DMS53 treated with DMSO at 0.1 percent for 48 hours (cell line): ENCODE data around the gene GNG7.
"Not testable (repeated sequence)": the region's sequence is repeated elsewhere in the genome, so short reads cannot be mapped to it uniquely, and the experiment has no call there.

Experiments used
- DNase-seq: peaks from one replicate; lab custom pipeline; 2025; ENCODE audit not compliant: unreplicated experiment; lab: John Stamatoyannopoulos, UW

GNG7 gene

DNA sequence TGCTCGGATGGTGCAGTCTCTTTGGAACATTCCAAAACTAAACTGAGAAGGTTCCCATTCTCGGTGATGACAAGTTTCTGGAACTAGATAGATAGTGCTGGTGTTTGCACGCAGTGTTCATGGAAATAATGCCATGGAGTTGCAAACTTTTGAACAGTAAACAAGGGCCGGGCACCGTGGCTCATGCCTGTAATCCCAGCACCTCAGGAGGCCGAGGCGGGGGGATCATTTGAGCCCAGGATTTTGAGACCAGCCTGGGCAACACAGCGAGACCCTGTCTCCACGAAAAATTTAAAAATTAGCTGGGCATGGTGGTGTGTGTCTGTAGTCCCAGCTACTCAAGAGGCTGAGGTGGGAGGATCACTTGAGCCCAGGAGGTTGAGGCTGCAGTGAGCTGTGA lies 95.7 kb downstream of the GNG7 start:
- DNase-seq: not testable (repeated sequence)

DNA sequence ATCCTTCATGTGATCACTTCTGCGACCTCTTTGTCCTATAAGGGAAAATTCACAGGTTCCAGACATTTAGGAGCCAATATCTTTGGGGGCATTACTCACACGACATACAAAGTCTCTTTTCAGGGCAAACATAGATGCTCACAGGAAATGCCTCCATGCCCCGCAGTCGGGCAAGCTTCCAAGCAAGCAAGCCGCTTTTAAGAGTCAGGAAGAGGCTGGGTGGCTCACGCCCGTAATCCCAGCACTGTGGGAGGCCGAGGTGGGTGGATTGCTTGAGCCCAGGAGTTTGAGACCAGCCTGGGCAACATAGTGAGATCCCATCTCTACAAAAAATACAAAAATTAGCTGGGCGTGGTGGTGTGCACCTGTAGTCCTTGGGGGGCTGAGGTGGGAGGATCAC lies 96.6 kb downstream of the GNG7 start:
- DNase-seq: not testable (repeated sequence)

DNA sequence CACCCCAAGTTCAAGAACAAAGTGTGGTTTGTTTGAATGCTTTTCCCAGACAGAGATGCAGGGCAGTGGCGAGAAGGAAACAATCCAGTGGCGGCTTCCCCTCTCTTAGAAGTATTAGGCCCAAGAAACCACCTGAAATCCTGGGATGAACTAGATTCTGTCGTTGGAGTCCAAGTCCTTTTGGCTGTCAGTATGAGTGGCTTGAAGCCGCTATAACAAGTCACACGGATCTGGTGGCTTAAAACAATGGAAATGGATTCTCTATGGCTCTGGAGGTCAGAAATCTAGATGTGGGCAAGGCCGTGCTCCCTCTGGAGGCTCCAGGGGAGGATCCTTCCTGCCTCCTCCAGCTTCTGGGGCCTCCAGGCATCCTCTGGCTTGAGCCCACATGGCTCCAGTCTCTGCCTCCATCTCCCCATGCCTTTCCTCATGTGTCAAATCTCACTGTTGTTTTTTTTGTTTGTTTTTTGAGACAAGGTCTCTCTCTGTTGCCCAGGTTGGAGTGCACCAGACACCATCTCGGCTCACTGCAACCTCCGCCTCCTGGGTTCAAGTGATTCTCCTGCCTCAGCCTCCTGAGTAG lies 97.7 kb downstream of the GNG7 start:
- no peak for DNase-seq

DNA sequence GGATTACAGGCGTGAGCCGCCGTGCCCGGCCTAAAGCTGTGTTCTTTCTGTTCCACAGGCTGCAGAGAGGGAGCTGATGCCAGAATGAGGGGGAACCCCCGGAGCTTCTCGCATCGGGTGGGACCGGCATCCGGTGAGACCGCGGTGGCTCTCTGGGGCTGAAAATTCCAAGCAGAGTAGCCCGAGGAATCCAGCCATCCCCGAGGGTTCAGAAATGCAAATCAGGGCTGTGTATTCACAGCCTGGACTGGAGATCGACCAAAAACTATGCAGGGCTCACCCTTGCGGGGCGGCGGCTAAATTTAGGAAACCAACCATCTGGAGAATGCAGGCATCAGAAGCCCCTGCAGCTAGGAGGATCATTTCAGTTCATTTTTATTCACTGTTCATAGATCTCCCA lies 99.2 kb downstream of the GNG7 start:
- DNase-seq: no peak

- DNase-seq: no peak
Measured at GRCh38 chr19:2602391-2603181, 99.9 kb downstream of the GNG7 start.

GRCh38 chr19:2600914-2601870 lies 101.3 kb downstream of the GNG7 start:
- DNase-seq: no peak

- no peak for DNase-seq
Measured at GRCh38 chr19:2594319-2594718, 108.2 kb downstream of the GNG7 start.

GRCh38 chr19:2592824-2593223 lies 109.7 kb downstream of the GNG7 start:
- DNase-seq: no peak

GRCh38 chr19:2591537-2592291 lies 110.8 kb downstream of the GNG7 start:
- DNase-seq: no peak

DNA sequence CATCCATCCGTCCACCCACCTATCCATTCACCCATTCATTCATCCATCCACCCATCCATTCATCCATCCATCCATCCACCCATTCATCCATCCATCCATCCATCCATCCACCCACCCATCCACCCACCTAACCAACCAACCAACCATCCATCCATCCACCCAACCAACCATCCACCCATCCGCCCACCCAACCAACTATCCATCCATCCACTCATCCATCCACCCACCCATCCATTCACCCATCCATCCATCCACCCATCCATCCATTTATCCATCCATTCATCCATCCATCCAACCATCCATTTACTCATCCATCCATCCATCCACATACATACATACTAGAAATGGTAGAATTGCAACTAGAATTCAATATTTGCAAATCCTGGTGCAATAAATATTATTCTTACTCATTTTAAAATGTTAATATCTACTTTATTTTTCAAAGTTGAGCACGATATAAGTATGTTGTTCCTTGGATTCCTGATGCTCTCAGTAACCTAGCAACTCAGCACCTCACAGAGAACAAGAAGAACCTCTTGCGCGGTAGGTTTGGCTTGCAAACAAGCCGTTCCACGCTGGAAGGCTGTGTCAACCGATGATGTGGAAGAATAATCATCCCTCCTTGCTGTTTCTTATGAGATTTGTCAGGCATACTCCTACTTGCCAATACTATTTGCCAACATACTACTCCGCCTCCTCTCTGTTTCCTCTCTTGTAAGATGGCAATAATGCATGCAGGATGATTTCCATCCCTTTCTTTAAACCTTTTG lies 111.7 kb downstream of the GNG7 start:
- DNase-seq: no peak

- no peak for DNase-seq
Measured at GRCh38 chr19:2589441-2589840, 113.1 kb downstream of the GNG7 start.

DNA sequence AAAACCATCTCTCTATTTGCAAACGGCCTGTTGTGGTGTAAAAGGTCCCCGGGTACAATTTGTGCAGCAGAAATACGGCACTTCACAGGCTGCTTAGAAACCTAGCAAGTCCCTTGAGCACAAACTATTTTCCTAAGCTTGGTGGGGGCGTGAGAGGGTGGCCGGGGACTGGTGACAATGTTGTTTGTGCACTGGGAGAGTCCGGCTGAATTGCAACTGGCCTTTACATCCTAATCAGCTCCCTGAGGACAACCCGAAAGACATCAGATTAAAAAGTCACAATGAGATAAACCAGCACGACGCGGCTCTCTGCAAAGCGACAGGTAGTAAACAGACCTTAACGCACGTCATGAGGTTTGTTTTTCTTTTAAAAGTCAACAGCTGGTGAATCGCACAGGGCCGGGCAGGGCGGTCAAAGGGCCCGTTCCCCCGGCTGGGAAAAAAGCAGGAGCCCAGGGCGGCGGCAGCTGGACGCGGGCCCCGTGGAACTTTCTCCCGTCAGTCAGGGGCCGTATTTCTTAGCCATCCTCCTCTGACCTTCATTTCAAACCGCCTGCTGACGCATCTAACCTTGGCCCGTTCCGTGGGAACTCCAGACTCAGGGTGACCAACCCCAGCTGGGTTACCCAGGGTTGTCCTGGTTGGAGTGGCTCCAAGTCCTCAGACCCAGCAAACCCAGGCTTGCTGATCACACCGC lies 114.3 kb downstream of the GNG7 start:
- no peak for DNase-seq

- DNase-seq: no peak
Measured at GRCh38 chr19:2587001-2587719, 115.3 kb downstream of the GNG7 start.

GRCh38 chr19:2586196-2586595 lies 116.3 kb downstream of the GNG7 start:
- no peak for DNase-seq

DNA sequence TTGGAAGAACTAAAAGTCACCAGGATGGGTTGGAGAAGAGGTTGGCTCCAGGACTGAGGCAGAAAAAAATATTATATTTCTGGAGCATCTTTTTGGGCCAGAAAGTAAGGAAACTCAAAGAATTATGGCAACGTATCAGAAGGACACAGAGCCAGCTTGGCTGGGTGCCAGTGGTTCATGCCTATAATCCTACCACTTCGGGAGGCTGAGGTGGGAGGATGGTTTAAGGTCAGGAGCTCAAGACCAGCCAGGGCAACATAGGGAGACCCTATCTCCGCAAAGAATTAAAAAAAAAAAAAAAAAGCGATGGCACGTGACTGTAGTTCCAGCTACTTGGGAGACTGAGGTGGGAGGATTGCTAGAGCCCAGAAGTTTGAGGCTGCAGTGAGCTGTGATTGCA lies 118.5 kb downstream of the GNG7 start:
- DNase-seq: no peak

DNA sequence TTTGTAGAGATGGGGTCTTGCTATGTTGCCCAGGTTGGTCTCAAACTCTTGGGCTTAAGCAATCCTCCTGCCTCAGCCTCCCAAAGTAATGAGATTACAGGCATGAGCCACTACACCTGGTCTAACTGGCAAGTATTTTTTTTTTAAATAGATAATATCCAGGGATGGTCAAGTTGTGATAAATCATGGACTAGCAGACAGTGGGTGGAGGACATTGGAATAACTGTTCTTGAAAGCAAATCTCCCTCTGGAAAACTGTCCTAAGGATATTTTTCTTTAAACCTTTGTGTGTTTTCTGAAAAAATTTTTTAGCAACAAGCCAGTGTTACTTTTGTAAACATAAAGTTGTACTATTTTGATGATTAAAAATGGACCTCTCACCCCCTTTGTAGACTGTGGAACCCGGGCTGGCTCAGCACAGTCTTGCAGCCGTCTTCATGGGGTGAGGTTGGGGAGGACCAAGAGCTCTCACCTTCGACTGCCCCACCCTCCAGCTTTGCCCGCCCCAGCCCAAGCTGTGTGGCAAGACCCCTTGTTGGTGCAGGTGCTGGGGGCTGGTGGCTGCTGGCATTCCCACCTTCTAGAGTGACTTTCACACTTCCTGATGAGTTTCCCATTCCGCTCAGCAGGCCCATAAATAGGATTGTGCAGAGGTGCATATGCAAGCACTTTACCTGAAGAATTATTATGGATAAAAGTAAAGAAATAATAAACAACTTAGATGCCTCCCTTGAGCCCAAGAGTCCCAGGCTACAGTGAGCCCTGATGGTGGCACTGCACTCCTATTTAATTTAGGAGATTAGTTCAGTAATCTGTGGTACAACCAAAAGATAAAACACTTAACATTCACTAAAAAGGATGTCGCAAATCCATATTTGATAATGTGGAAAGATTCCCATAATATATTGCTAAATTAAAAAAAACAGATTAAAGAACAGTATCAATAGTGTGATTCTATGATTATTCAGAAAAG lies 119.2 kb downstream of the GNG7 start:
- no peak for DNase-seq

DNA sequence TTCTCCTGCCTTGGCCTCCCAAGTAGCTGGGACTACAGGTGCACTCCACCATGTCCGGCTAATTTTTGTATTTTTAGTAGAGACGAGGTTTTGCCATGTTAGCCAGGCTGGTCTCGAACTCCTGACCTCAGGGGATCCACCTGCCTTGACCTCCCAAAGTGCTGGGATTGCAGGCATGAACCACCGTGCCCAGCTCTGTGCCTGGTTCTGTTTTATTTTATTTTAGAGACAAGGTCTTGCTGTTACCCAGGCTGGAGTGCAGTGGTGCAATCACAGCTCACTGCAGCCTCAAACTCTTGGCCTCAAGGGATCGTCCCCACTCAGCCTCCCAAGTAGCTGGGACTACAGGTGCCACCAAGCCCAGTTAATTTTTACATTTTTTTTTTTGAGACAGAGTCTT lies 122.1 kb downstream of the GNG7 start:
- not testable (repeated sequence) for DNase-seq
